ENCODE data around the gene NLRC4.

- TF ChIP-seq POLR2A (IDR thresholded peaks at IDR 0.05; ENCODE audit: low read depth, low read length) (no peak), TAF1 (IDR thresholded peaks at IDR 0.05; ENCODE audit: borderline replicate concordance, low read depth, low read length) (no peak)
These were observed 9.6 kb upstream of the NLRC4 start for GRCh38 chr2:32274289-32274688.

All from GM12892 (cell line).